GM23338 (cell line): ENCODE measurements around the gene PARVG. TPM values are rescaled to one million over a fixed set of nuclear protein-coding genes. Genes with fewer than 3 reads are reported as not detected.

Experiments
- ATAC-seq: fragments of 200-7000 bp; cut with Tn5 transposase; 3 replicates; pipeline ENCODE4 v1.9.1; 2020
- DNase-seq: peaks from one replicate; pipeline ENCODE4 v3.0.0-alpha.2; 2015; ENCODE audit warnings: low spot score
- H2AFZ ChIP-seq: fragments of 200-600 bp; sonication (generic); 2 replicates; pipeline ENCODE4 v1.8.0; 2016; ENCODE audit warnings: antibody characterized with exemption, mild to moderate bottlenecking, moderate library complexity
- H3F3A ChIP-seq: fragments of 200-600 bp; sonication (generic); replicated peaks from 2 replicates; pipeline ENCODE4 v1.8.0; 2017; ENCODE audit warnings: antibody characterized with exemption, mixed run types, low read depth
- H3K27ac ChIP-seq: fragments of 200-600 bp; sonication (generic); 2 replicates; pipeline ENCODE4 v1.6.1; 2016; ENCODE audit warnings: low read depth
- H3K27me3 ChIP-seq: fragments of 200-600 bp; sonication (generic); 2 replicates; pipeline ENCODE4 v1.8.0; 2016; ENCODE audit warnings: mild to moderate bottlenecking, mixed run types, moderate library complexity; ENCODE audit not compliant: insufficient read depth
- H3K36me3 ChIP-seq: fragments of 200-600 bp; sonication (generic); 2 replicates; pipeline ENCODE4 v1.8.0; 2016; ENCODE audit warnings: mild to moderate bottlenecking; ENCODE audit not compliant: insufficient read depth
- H3K4me1 ChIP-seq: fragments of 200-600 bp; sonication (generic); 2 replicates; pipeline ENCODE4 v1.8.0; 2016; ENCODE audit warnings: mild to moderate bottlenecking, moderate library complexity; ENCODE audit not compliant: insufficient read depth
- H3K4me2 ChIP-seq: fragments of 200-600 bp; sonication (generic); 2 replicates; pipeline ENCODE4 v1.7.1; 2017; ENCODE audit warnings: mixed run types
- H3K4me3 ChIP-seq: fragments of 200-600 bp; sonication (generic); 2 replicates; pipeline ENCODE4 v1.6.1; 2016; ENCODE audit warnings: mixed run types
- H3K79me2 ChIP-seq: fragments of 200-600 bp; sonication (generic); replicated peaks from 2 replicates; pipeline ENCODE4 v1.8.0; 2017; ENCODE audit warnings: mild to moderate bottlenecking; ENCODE audit not compliant: insufficient read depth
- H3K9me2 ChIP-seq: fragments of 200-600 bp; sonication (generic); 2 replicates; pipeline ENCODE4 v1.8.0; 2017; ENCODE audit not compliant: insufficient read depth
- H4K20me1 ChIP-seq: fragments of 200-600 bp; sonication (generic); replicated peaks from 2 replicates; pipeline ENCODE4 v1.8.0; 2017; ENCODE audit warnings: mild to moderate bottlenecking; ENCODE audit not compliant: insufficient read depth
- H3K27ac Mint-ChIP-seq: 2 replicates; pipeline ENCODE4 v1.8.0; 2020; ENCODE audit warnings: inconsistent platforms, mild to moderate bottlenecking, moderate library complexity, mixed read lengths
- H3K27me3 Mint-ChIP-seq: 3 replicates; pipeline ENCODE4 v1.8.0; 2022; ENCODE audit warnings: low read depth, mild to moderate bottlenecking, moderate library complexity, mixed read lengths, inconsistent platforms; ENCODE audit not compliant: insufficient read depth, poor library complexity
- H3K36me3 Mint-ChIP-seq: 3 replicates; pipeline ENCODE4 v1.8.0; 2021; ENCODE audit warnings: low read depth, mild to moderate bottlenecking, inconsistent platforms, moderate library complexity, mixed read lengths
- H3K4me1 Mint-ChIP-seq: 3 replicates; pipeline ENCODE4 v1.8.0; 2020; ENCODE audit warnings: mild to moderate bottlenecking, inconsistent platforms, mixed read lengths
- H3K4me3 Mint-ChIP-seq: 3 replicates; pipeline ENCODE4 v1.8.0; 2021; ENCODE audit warnings: moderate library complexity, mild to moderate bottlenecking, inconsistent platforms, mixed read lengths
- H3K9me3 Mint-ChIP-seq: 3 replicates; pipeline ENCODE4 v1.8.0; 2020; ENCODE audit warnings: moderate library complexity, mild to moderate bottlenecking, inconsistent platforms, mixed read lengths
- CREB1 ChIP-seq: fragments of 250-450 bp; sonication (Bioruptor Pico); IDR thresholded peaks from 2 replicates; pipeline ENCODE4 v1.5.0; 2020; ENCODE audit warnings: low read depth, mild to moderate bottlenecking, moderate library complexity
- EZH2 ChIP-seq: fragments of 200-600 bp; sonication (generic); IDR thresholded peaks from one replicate; pipeline ENCODE4 v1.8.0; 2017; ENCODE audit warnings: antibody characterized with exemption, mild to moderate bottlenecking, low read depth; ENCODE audit not compliant: unreplicated experiment
- EZH2phosphoT487 ChIP-seq: fragments of 200-600 bp; sonication (generic); IDR thresholded peaks from one replicate; pipeline ENCODE4 v1.8.1; 2018; ENCODE audit warnings: antibody characterized with exemption; ENCODE audit not compliant: unreplicated experiment
- JUNB ChIP-seq: IDR thresholded peaks from one replicate; pipeline ENCODE4 v1.6.1; 2016; ENCODE audit warnings: antibody characterized with exemption; ENCODE audit not compliant: unreplicated experiment
- NANOG ChIP-seq: IDR thresholded peaks from 2 replicates; pipeline ENCODE4 v1.6.1; 2016; ENCODE audit warnings: antibody characterized with exemption, borderline replicate concordance
- POLR2AphosphoS5 ChIP-seq: IDR thresholded peaks from 2 replicates; pipeline ENCODE4 v1.6.1; 2016; ENCODE audit warnings: antibody characterized with exemption, low read depth
- REST ChIP-seq: IDR thresholded peaks from one replicate; pipeline ENCODE4 v1.6.1; 2018; ENCODE audit warnings: antibody characterized with exemption; ENCODE audit not compliant: unreplicated experiment
- STAT1 ChIP-seq: IDR thresholded peaks from one replicate; pipeline ENCODE4 v1.6.1; 2016; ENCODE audit warnings: antibody characterized with exemption; ENCODE audit not compliant: unreplicated experiment
- ZNF114 ChIP-seq: fragments of 250-450 bp; sonication (Bioruptor Pico); IDR thresholded peaks from 2 replicates; pipeline ENCODE4 v1.5.0; 2020; ENCODE audit warnings: mild to moderate bottlenecking, moderate library complexity
- ZNF331 ChIP-seq: fragments of 250-450 bp; sonication (Bioruptor Pico); IDR thresholded peaks from 2 replicates; pipeline ENCODE4 v1.5.0; 2020; ENCODE audit warnings: low read depth, mild to moderate bottlenecking, moderate library complexity
- ZNF462 ChIP-seq: fragments of 250-450 bp; sonication (Bioruptor Pico); IDR thresholded peaks from 2 replicates; pipeline ENCODE4 v1.5.0; 2020; ENCODE audit warnings: mild to moderate bottlenecking, moderate library complexity
- polyA plus RNA-seq: library from polyadenylated mRNA; unstranded; fragments of >200 nt; fragmentation: Nextera tagmentation; extraction: Ambion mirVana; gene quantifications from 2 replicates; pipeline ENCODE4 v1.2.1, GENCODE V29; 2016
- total RNA-seq: library from RNA; depleted of rRNA; stranded (reverse); fragments of >200 nt; shearing (Covaris generic); gene quantifications from 2 replicates; pipeline ENCODE4 v1.2.3, GENCODE V29; 2014
- TF ChIP-seq, protein P1 (sequence below), 2 experiments: fragments of 200-600 bp in 1 of 2; sonication (generic) in 1 of 2; conservative IDR thresholded peaks; 2 replicates each; pipeline versions ENCODE4 v1.5.1 to v1.6.1; 2016 to 2017; ENCODE audit warnings: antibody characterized with exemption in 2 of 2, low read depth in 2 of 2, mild to moderate bottlenecking in 2 of 2, moderate library complexity in 1 of 2
- TF ChIP-seq, protein P2 (sequence below): IDR thresholded peaks from 2 replicates; pipeline ENCODE4 v1.6.1; 2016; ENCODE audit warnings: antibody characterized with exemption

PARVG gene
- total and polyA plus RNA-seq, 2 experiments from 2014 or later, result 0.14 to 0.31 TPM

GRCh38 chr22:44220727-44221680 lies 40.3 kb downstream of the PARVG start:
- Mint-ChIP-seq H3K27ac (no peak overlapping the region), H3K4me3 (no peak overlapping the region), H3K9me3 (peaks cover 7% of the 10 kb centered on the region; the same call in 2 of the 3 replicates), H3K27me3 (peaks cover 15% of the 10 kb centered on the region), H3K4me1 (no peaks in the 10 kb centered on the region), H3K36me3 (no peaks in the 10 kb centered on the region; the same call in 2 of the 3 replicates)
- Histone ChIP-seq H3K79me2 (no peaks in the 10 kb centered on the region), H3K27me3 (no peaks in the 10 kb centered on the region), H3K4me3 (no peak overlapping the region), H3K4me1 (no peaks in the 10 kb centered on the region), H4K20me1 (no peaks in the 10 kb centered on the region), H3K36me3 (no peaks in the 10 kb centered on the region), H2AFZ (no peak overlapping the region), H3F3A (no peaks in the 10 kb centered on the region), H3K4me2 (no peak overlapping the region), H3K9me2 (no peaks in the 10 kb centered on the region), H3K27ac (no peak overlapping the region)
- ATAC-seq (no peak), DNase-seq (no peak)
- TF ChIP-seq ZNF114 (no peak), REST (no peak), ZNF331 (CRISPR knock-in tag) (no peak), EZH2 (no peak), STAT1 (no peak), EZH2phosphoT487 (no peak), JUNB (no peak), CREB1 (CRISPR knock-in tag) (no peak), ZNF462 (CRISPR knock-in tag) (no peak), NANOG (no peak), POLR2AphosphoS5 (no peak)
- TF ChIP-seq, protein P1, sequence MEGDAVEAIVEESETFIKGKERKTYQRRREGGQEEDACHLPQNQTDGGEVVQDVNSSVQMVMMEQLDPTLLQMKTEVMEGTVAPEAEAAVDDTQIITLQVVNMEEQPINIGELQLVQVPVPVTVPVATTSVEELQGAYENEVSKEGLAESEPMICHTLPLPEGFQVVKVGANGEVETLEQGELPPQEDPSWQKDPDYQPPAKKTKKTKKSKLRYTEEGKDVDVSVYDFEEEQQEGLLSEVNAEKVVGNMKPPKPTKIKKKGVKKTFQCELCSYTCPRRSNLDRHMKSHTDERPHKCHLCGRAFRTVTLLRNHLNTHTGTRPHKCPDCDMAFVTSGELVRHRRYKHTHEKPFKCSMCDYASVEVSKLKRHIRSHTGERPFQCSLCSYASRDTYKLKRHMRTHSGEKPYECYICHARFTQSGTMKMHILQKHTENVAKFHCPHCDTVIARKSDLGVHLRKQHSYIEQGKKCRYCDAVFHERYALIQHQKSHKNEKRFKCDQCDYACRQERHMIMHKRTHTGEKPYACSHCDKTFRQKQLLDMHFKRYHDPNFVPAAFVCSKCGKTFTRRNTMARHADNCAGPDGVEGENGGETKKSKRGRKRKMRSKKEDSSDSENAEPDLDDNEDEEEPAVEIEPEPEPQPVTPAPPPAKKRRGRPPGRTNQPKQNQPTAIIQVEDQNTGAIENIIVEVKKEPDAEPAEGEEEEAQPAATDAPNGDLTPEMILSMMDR (conservative IDR thresholded peaks at IDR 0.05; ENCODE audit: low read depth in 2 of 2), result no peak
- TF ChIP-seq, protein P2, sequence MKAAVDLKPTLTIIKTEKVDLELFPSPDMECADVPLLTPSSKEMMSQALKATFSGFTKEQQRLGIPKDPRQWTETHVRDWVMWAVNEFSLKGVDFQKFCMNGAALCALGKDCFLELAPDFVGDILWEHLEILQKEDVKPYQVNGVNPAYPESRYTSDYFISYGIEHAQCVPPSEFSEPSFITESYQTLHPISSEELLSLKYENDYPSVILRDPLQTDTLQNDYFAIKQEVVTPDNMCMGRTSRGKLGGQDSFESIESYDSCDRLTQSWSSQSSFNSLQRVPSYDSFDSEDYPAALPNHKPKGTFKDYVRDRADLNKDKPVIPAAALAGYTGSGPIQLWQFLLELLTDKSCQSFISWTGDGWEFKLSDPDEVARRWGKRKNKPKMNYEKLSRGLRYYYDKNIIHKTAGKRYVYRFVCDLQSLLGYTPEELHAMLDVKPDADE, result no peak
